Activated T-helper 1 cell treated with anti-CD3 and anti-CD28 coated beads, Interleukin-12 subunit alpha, Interleukin-12 subunit beta, Interleukin-2, Interleukin-4 antibody, amounts not matched to agents 30 ng/mL and 10 ng/mL and 1 ng/mL, durations not matched to agents 14 hours and 24 hours and 36 hours (primary cell): Measurements from ENCODE around the gene PRDM4. TPM values are rescaled to one million over a fixed set of nuclear protein-coding genes. Genes with fewer than 3 reads are reported as not detected.
"Not testable (repeated sequence)": the region's sequence is repeated elsewhere in the genome, so short reads cannot be mapped to it uniquely, and the experiment has no call there.

Experiments used
- DNase-seq: peaks from one replicate; pipeline ENCODE4 v3.0.0; 2021; ENCODE audit warnings: low spot score
- H3K27ac Mint-ChIP-seq: one replicate; pipeline ENCODE4 v1.8.0; 2021; ENCODE audit warnings: mild to moderate bottlenecking, mixed read lengths
- H3K27me3 Mint-ChIP-seq: one replicate; pipeline ENCODE4 v1.8.0; 2022; ENCODE audit warnings: mild to moderate bottlenecking, moderate library complexity, mixed read lengths; ENCODE audit not compliant: insufficient read depth
- H3K36me3 Mint-ChIP-seq: one replicate; pipeline ENCODE4 v1.8.0; 2021; ENCODE audit warnings: low read depth, mixed read lengths
- H3K4me1 Mint-ChIP-seq: one replicate; pipeline ENCODE4 v1.8.0; 2021; ENCODE audit warnings: low read depth, mixed read lengths
- H3K4me3 Mint-ChIP-seq: one replicate; pipeline ENCODE4 v1.8.0; 2021; ENCODE audit warnings: mild to moderate bottlenecking, moderate library complexity, mixed read lengths
- H3K9me3 Mint-ChIP-seq: one replicate; pipeline ENCODE4 v1.8.0; 2021; ENCODE audit warnings: mixed read lengths
- intact Hi-C: fragments of 100-400 bp; cut with micrococcal nuclease; formaldehyde crosslinking; loops from one replicate; pipeline ENCODE4 v1.15.1; 2024
- total RNA-seq: library from RNA; stranded (reverse); gene quantifications from 2 replicates; pipeline ENCODE4 v1.2.3, GENCODE V29; 2022

Gene PRDM4
- total RNA-seq, 1 donor from 2014 or later = 28.1 TPM

DNA sequence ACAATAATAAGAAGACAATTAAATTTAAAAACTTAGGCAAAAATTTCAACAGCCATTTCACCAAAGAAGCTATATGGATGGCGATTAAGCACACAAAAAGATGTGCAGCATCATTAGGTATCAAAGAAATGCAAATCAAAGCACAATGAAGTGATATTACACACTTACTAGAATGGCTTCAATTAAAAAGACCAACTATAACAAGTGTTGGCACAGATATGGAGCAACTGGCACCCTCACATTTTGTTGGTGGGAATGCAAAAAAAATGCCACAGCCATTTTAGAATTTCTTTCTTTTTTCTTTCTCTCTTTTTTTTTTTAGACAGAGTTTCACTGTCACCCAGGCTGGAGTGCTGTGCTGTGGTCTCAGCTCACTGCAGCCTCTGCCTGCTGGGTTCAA lies 1.9 kb upstream of the PRDM4 start:
- no peak overlapping the region for H3K4me3 Mint-ChIP-seq
- H3K4me1 Mint-ChIP-seq = peaks cover 30% of the 10 kb centered on the region
- no peak overlapping the region for H3K27ac Mint-ChIP-seq
- H3K36me3 Mint-ChIP-seq = no peaks in the 10 kb centered on the region
- H3K27me3 Mint-ChIP-seq = peaks cover 12% of the 10 kb centered on the region
- no peaks in the 10 kb centered on the region for H3K9me3 Mint-ChIP-seq
- DNase-seq = no peak
- intact Hi-C loops = loop anchor here (5.0 kb wide), 3 partner anchors 446 to 1461 kb away; partner anchors contain the start of genes ISCU, SART3 and TCP11L2

DNA sequence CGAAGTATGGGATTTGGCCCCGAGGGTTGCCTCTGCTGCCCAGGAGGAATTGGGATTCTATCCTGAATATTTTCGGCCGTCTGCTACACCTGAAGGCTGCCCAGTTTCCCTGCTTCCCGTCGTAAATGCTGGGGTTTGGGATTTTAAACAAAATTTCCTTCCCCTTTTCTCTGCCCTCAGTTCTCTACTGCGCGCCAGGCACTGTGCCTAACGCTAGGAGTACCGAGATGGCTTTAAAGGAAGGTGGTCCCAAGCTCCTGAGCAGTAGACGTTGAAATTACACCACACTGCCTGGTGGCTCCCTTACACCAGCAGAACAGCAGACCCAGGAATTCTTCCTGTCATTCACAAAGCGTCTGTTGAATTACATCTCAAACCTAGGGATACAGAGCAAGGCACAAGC lies 566 bp upstream of the PRDM4 start:
- H3K27ac Mint-ChIP-seq = peak overlapping the region; percentile 87
- peaks cover 40% of the 10 kb centered on the region for H3K4me1 Mint-ChIP-seq
- peaks cover 6% of the 10 kb centered on the region for H3K27me3 Mint-ChIP-seq

GRCh38 chr12:107760207-107760808 lies 629 bp downstream of the PRDM4 start:
- peaks cover 40% of the 10 kb centered on the region for H3K4me1 Mint-ChIP-seq
- peak; percentile 23 for DNase-seq
- H3K27me3 Mint-ChIP-seq = peaks cover 3% of the 10 kb centered on the region
- peaks cover 7% of the 10 kb centered on the region for H3K36me3 Mint-ChIP-seq
- H3K9me3 Mint-ChIP-seq = no peaks in the 10 kb centered on the region
- intact Hi-C loops = loop anchor here (2.0 to 5.0 kb wide), 5 partner anchors 443 to 1458 kb away; partner anchors contain the start of genes ALKBH2, FICD, ISCU and SART3
- peak overlapping the region; percentile 89 for H3K27ac Mint-ChIP-seq
- H3K4me3 Mint-ChIP-seq = peak overlapping the region; percentile 92

More for the DNA sequence above, 566 bp upstream of the PRDM4 start:
- H3K36me3 Mint-ChIP-seq = peaks cover 4% of the 10 kb centered on the region
- intact Hi-C loops = loop anchor here (1.0 to 5.0 kb wide), 8 partner anchors 76 to 1459 kb away; partner anchors contain the start of genes ALKBH2, CRY1, FICD and ISCU
- DNase-seq = no peak
- peak overlapping the region; percentile 88 for H3K4me3 Mint-ChIP-seq
- H3K9me3 Mint-ChIP-seq = no peaks in the 10 kb centered on the region

DNA sequence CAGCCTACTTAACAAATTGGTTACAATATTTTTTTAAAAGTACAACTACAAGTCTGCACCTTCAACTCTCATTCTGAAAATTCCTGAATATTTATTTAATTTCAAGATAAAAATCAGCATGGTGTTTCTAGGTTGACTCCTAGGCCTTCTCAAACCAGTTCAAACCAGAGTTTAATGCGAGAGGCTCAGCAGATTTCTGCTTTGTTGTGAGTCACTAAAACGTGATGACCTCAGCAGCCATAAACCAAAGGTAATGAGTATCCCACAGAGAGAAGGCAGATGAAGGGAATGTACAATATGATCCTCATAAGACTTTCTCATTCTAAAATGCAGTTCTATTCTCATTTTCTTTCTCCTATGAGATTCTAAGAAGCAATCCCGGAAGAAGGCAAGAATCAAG lies 1.5 kb downstream of the PRDM4 start:
- H3K27me3 Mint-ChIP-seq = peaks cover 3% of the 10 kb centered on the region
- intact Hi-C loops = loop anchor here (2.0 to 5.0 kb wide), 2 partner anchors 153 to 1512 kb away; partner anchors contain the start of gene CKAP4
- no peak for DNase-seq
- H3K36me3 Mint-ChIP-seq = peaks cover 13% of the 10 kb centered on the region
- H3K4me1 Mint-ChIP-seq = peaks cover 40% of the 10 kb centered on the region
- H3K4me3 Mint-ChIP-seq = peak overlapping the region; percentile 92
- H3K9me3 Mint-ChIP-seq = no peaks in the 10 kb centered on the region
- peak overlapping the region; percentile 89 for H3K27ac Mint-ChIP-seq

- Mint-ChIP-seq H3K36me3 (peaks cover 33% of the 10 kb centered on the region), H3K4me3 (no peak overlapping the region), H3K27ac (no peak overlapping the region), H3K27me3 (no peaks in the 10 kb centered on the region), H3K9me3 (no peaks in the 10 kb centered on the region), H3K4me1 (peaks cover 5% of the 10 kb centered on the region)
- intact Hi-C loops = no loop called here
- DNase-seq = no peak
These were observed 11.9 kb downstream of the PRDM4 start for GRCh38 chr12:107749083-107749482.

DNA sequence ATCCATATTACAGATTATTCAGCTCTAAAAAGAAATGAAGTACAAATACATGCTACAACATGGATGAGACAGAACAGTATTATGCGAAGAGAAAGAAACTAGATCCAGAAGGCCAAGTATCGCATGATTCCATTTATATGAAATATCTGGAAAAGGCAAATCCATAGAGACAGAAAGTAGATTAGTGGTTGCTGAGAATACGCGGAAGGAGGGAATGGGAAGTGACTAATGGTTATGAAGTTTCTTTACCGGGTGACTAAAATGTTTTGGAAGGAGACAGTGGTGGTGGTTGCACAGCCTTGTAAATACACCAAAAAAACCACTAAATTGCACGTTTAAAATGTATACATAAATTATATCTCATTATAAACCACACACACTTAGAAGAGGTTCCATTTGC lies 12.5 kb downstream of the PRDM4 start:
- no peaks in the 10 kb centered on the region for H3K27me3 Mint-ChIP-seq
- no peak overlapping the region for H3K27ac Mint-ChIP-seq
- DNase-seq = no peak
- intact Hi-C loops = no loop called here
- H3K36me3 Mint-ChIP-seq = peaks cover 33% of the 10 kb centered on the region
- H3K4me1 Mint-ChIP-seq = no peaks in the 10 kb centered on the region
- no peak overlapping the region for H3K4me3 Mint-ChIP-seq
- H3K9me3 Mint-ChIP-seq = no peaks in the 10 kb centered on the region

- Mint-ChIP-seq H3K27me3 (no peaks in the 10 kb centered on the region), H3K4me1 (peaks cover 5% of the 10 kb centered on the region), H3K9me3 (no peaks in the 10 kb centered on the region), H3K36me3 (peaks cover 71% of the 10 kb centered on the region), H3K27ac (no peak overlapping the region), H3K4me3 (no peak overlapping the region)
- intact Hi-C loops = no loop called here
- no peak for DNase-seq
These were observed 24.0 kb downstream of the PRDM4 start for GRCh38 chr12:107736914-107737313.

DNA sequence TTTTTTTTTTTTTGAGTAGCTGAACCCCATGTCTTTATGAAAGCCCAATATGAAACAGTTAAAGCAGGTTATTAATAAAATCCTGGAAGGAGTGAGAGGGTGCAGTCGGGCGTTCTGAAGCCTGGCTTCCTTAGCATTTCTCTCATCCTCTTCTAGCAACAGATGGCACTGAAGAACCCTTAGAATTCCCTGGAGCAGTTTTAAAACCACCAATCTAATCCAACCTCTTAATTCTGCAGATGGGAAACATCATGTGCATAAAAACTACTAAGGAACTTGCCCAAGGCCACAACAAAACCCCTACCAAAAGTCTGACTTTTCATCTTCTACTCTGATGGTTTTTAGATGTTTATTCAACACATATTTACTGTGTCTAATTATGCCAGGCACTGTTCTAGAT lies 25.2 kb downstream of the PRDM4 start:
- intact Hi-C loops = no loop called here
- peaks cover 61% of the 10 kb centered on the region for H3K36me3 Mint-ChIP-seq
- H3K9me3 Mint-ChIP-seq = no peaks in the 10 kb centered on the region
- H3K4me1 Mint-ChIP-seq = peaks cover 5% of the 10 kb centered on the region
- no peak for DNase-seq
- no peak overlapping the region for H3K4me3 Mint-ChIP-seq
- H3K27ac Mint-ChIP-seq = no peak overlapping the region
- no peaks in the 10 kb centered on the region for H3K27me3 Mint-ChIP-seq

GRCh38 chr12:107734139-107734538 lies 26.8 kb downstream of the PRDM4 start:
- no peak for DNase-seq
- Mint-ChIP-seq H3K27ac (no peak overlapping the region), H3K4me1 (peaks cover 5% of the 10 kb centered on the region), H3K27me3 (no peaks in the 10 kb centered on the region), H3K36me3 (peaks cover 50% of the 10 kb centered on the region), H3K9me3 (no peaks in the 10 kb centered on the region), H3K4me3 (no peak overlapping the region)
- intact Hi-C loops = no loop called here

GRCh38 chr12:107732365-107732764 lies 28.6 kb downstream of the PRDM4 start:
- H3K4me3 Mint-ChIP-seq = no peak overlapping the region
- H3K4me1 Mint-ChIP-seq = peaks cover 4% of the 10 kb centered on the region
- H3K27ac Mint-ChIP-seq = no peak overlapping the region
- H3K27me3 Mint-ChIP-seq = no peaks in the 10 kb centered on the region
- no peak for DNase-seq
- intact Hi-C loops = no loop called here
- H3K36me3 Mint-ChIP-seq = peaks cover 36% of the 10 kb centered on the region
- H3K9me3 Mint-ChIP-seq = no peaks in the 10 kb centered on the region

- Mint-ChIP-seq H3K36me3 (peaks cover 27% of the 10 kb centered on the region), H3K4me3 (no peak overlapping the region), H3K27ac (no peak overlapping the region), H3K9me3 (no peaks in the 10 kb centered on the region), H3K4me1 (no peaks in the 10 kb centered on the region), H3K27me3 (no peaks in the 10 kb centered on the region)
- no peak for DNase-seq
- intact Hi-C loops = no loop called here
These were observed 29.6 kb downstream of the PRDM4 start for GRCh38 chr12:107731366-107731765.

- Mint-ChIP-seq H3K36me3 (peaks cover 22% of the 10 kb centered on the region), H3K27ac (no peak overlapping the region), H3K4me3 (no peak overlapping the region), H3K9me3 (no peaks in the 10 kb centered on the region), H3K27me3 (no peaks in the 10 kb centered on the region), H3K4me1 (no peaks in the 10 kb centered on the region)
- no peak for DNase-seq
- intact Hi-C loops = no loop called here
These were observed 30.2 kb downstream of the PRDM4 start for GRCh38 chr12:107730618-107731341.

GRCh38 chr12:107727742-107728141 lies 33.2 kb downstream of the PRDM4 start:
- H3K4me3 Mint-ChIP-seq, H3K27ac Mint-ChIP-seq, H3K27me3 Mint-ChIP-seq, intact Hi-C loops, DNase-seq, H3K36me3 Mint-ChIP-seq, H3K4me1 Mint-ChIP-seq, H3K9me3 Mint-ChIP-seq: not testable (repeated sequence)
